Stromal cell of bone marrow (primary cell): ENCODE data around the gene EIF4A2.
"Not testable (repeated sequence)": the region's sequence is repeated elsewhere in the genome, so short reads cannot be mapped to it uniquely, and the experiment has no call there.

Experiments
- DNase-seq: peaks from one replicate; pipeline ENCODE4 v3.0.0-alpha.2; 2012; ENCODE audit warnings: low read depth

Gene EIF4A2

GRCh38 chr3:186821429-186822387 lies 38.3 kb downstream of the EIF4A2 start:
- DNase-seq: peak; percentile 80

DNA sequence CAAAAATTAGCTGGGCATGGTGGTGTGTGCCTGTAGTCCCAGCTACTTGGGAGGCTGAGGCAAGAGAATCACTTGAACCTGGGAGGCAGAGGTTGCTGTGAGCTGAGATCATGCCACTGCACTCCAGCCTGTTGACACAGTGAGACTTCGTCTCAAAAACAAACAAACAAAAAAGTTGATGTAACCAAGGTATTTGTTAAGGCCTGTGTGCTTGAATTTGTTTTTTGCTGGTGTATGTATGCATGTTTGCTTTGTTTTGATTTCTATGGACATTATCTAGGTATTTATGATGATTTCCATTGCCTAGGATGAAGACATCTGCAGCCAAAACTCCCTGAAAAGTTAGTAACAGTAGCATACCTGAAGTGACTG lies 39.0 kb downstream of the EIF4A2 start:
- DNase-seq: not testable (repeated sequence)

- DNase-seq: peak; percentile 40
Measured at GRCh38 chr3:186823386-186823785, 40.0 kb downstream of the EIF4A2 start.

DNA sequence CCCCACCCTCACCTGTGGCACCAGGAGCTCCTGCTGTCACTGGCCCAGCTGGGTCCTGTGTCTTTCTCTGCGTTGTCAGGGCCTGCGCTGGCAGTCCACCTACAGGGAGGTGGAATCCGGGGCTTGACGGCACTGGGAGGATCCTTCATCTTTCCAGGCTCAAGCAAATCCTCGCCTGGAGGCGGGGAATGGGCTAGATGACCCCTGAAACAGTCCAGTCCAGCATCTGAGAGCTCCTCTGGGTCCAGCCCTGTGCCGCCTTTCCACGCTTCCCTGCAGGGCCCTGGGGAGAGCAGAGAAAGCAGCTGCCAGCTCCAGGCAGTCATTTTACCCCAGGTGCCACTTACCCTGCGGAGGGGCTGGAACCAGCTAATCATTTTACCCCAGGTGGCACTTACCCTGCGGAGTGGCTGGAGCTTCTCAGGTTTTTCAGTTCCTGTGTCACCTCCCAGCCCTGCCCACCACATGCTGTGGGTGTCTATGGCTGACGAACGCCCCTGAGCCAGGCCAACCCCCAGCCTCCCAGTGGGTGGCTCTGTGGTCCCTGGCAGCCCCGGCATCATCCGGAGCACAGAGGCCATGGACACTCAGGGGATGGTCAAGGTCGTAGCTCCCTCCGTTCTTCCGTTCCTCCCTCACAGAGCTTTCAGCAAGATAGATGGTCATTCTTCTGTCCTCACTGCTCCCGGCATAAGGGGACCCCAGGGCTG lies 41.2 kb downstream of the EIF4A2 start:
- no peak for DNase-seq

DNA sequence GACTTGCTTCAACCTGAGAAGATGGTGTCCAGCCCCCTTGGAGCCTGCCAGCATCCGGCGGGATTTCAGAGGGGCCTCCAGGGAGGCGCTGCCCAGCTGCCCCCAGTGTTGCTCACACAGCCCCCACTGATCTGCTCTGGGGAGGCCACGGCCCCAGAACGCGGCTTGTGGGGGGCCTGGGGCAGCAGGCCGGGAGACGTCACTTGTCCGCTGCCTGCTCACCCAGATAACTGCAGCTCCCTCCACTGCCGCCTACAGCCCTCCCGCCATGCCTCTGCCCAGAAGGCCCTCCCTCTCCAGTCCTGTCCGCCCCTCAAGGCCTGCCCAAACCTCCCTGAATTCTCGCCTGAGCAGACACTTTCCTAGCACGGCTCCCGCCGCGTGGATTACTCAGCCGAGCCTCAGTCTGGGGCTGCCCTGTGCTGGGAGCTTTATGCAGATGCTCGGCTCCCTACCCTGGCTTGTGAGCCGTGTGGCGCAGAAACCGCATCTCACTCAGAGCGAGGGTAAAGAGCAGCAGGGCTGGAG lies 42.0 kb downstream of the EIF4A2 start:
- peak; percentile 47 for DNase-seq

GRCh38 chr3:186825872-186826409 lies 42.6 kb downstream of the EIF4A2 start:
- DNase-seq: no peak

DNA sequence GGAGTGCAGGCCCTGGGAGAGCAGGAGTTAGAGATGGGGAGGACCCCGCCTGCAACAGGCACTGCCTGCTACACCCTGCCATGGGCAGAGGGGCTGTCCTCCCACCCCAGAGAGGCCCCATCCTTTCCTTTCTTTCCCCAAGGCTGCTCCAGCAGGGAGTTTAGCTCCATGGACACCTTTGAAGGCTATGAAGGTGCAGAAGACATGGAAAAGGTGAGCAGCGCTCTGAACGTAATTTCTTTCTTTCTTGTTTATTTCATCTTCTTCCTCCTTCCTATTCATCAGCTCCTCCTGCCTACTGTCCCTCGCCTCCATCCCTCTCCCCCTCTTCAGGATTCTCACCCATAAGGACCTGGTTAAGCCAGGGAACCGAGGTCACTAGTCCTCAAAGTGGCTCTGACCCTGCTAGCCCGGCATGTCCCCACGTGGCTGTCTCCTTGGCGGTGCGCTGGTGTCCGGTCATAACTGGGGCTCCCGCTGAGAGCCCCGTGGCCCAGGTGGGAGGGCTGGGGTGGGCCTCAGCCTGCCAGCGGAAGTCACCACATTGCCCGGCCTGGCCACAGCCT lies 43.1 kb downstream of the EIF4A2 start:
- DNase-seq: no peak

DNA sequence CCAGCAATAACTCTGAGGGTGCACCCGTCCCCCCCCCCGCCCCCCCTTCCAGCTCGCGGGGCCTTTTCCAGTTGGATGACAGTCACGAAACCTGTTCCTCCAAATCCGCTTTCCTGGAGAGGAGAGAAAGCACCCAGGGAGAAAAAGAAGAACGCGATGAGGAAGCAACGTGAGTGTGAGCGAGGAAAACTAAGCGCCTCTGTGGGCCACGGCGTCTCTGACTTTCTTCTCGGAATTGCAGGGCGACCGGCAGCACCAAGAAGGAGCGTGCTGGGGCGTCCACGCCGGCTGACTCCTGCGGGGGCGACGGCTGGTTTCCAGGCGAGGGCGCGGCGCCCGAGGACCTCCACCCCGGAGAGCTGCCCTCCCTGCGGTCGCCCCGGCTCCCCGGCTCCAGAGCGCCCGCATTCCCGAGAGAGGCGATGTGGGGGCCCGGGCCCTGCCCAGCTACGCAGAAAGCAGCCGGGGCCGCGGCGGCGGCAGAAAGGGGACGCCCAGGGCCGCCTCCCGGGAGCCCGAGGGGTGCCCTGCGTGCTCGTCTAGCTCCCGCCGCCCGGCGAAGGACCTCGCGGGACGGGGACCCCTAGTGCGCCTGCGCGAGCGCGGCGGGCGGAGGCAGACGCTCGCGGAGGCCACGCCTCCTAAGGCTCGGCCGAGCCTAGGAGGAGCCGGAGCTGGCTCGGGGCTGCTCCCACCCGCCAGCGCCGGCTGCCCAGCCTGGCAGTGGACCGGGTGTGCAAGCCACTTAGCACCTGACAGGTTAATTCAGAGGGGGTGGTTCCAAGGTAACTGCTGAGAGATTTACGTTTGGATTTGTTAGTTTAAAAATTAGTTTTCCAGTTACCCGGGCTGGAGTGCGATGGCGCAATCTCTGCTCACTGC lies 43.8 kb downstream of the EIF4A2 start:
- peak; percentile 61 for DNase-seq

GRCh38 chr3:186828340-186828739 lies 45.0 kb downstream of the EIF4A2 start:
- no peak for DNase-seq

DNA sequence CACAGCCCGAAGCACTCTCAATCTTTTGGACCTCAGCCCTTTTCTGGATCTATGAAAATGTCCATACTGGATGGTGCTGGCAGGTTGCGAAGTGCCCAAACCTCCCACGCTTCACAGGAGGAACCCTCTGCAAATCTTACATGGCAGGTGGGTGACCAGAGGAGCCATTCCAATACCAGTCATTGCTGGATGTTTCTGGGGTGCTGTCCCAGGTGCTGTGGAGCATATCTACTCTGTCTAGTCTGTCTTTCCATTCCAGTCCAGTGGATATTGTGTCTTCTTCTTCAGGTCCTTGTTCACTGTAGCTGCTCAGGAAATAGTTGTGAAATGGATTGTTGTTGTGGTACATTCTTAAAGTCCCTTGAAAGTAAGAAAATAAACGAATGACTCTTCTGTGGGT lies 48.4 kb downstream of the EIF4A2 start:
- DNase-seq: no peak

DNA sequence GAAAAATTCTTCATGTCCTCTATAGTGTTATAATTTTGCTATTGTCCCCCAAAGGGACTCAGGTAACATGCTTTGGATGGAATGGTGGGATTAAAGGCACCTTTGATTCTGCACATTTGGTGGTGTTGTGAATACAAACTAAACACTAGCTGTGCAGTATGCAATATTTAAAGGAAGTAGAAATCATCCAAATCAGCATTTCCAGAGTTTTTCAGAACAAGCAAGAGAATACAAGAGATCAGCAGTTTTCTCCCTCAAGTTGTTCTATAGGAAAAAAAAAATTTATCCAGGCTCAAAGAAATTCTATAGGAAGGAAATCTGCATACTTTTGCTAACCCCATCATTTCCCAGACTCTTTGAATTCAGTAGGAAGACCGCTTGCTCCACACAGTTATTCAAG lies 48.9 kb downstream of the EIF4A2 start:
- DNase-seq: no peak
